Fibroblast of skin of back (primary cell): Measurements from ENCODE around the gene XCL2.
A peak's percentile ranks its signal among the peaks of the same experiment; 100 is the strongest.
"Not testable (repeated sequence)": the region's sequence is repeated elsewhere in the genome, so short reads cannot be mapped to it uniquely, and the experiment has no call there.

Experiments
- DNase-seq: peaks from one replicate; pipeline ENCODE4 v3.0.0-alpha.2; 2013

XCL2 gene

DNA sequence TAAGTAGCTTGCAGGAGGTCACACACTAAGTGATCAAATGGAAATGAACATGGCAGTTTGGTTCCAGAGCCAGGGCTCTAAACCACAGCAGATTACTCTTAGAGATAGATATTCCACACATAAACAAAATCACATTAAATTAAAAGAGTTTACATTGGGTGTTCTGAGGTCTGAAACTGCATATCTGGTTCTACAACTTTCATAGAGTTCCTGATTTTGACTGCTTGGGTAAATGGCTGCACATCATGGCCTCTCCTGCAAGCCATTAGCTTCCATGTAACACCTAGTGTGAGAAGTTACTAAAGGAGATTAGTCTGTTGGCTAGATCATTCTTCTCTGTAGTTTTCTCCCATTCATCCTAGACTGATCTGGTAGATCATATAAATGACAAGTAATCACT, 12.8 kb upstream of the XCL2 start:
- no peak for DNase-seq

DNA sequence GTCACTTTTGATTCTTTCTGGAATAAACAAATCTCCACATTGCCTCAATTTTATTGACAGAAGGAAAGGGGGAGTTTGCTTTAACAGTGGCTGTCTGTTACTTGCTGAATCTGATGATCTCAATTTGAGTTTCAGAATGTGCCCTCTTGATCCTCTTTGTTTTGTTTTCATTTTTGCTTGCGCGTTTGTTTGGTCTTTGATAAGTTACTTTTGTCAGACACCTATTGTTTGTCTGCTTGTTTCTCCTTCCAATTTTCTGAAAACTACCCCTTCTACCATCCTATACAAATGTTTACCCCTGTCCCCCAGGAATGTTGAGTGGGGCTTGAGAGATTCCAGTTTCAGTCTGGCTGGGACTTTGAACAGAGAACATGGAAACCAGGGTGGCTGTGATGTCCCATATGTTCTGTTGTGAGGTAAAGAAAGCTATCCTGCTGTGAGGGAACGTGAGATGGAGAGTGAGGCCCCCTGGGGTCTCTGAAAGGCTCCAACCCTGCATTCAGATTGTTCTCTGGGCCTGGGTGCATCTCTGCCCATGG, 11.8 kb upstream of the XCL2 start:
- no peak for DNase-seq

DNA sequence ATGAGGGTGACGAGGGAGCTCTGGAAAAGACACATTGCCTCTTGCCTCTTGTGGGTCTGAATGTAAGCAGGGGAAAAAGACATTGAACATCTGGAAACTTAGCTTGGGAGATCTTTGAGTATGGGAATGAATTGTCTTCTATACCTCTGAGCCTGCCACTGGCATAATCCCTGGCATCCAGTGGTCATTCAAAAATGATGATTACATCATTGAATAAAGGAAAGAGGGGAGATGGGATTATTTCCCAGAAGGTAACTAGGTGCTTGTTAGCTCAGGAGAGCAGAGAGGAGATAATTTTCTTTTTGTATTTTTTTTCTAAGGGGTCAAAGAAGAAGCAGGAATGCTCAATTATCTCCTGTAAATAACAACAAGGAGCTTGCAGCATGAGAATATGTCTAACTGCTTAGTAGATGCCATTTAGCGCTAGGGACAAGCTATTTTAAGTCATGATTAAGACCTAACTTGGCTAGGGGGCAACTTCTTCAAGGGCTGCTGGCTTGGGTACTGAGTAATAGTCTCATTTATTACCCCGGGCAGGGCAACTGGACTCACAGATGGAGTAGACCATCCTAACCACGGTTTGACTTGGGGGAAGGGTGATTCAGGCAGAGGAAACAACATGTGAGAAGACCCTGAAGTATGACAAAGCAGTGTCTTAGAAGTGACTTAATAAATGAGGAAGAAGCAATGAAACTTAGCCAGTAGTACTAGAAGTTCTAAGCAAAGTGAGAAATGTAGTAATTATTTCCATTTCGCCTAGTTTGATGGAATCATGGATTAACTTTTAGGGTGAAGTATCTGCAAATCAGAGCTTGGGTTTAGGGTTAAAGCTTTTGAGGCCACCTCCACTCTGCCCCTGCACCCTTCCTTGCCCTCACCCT, 11.0 kb upstream of the XCL2 start:
- no peak for DNase-seq

DNA sequence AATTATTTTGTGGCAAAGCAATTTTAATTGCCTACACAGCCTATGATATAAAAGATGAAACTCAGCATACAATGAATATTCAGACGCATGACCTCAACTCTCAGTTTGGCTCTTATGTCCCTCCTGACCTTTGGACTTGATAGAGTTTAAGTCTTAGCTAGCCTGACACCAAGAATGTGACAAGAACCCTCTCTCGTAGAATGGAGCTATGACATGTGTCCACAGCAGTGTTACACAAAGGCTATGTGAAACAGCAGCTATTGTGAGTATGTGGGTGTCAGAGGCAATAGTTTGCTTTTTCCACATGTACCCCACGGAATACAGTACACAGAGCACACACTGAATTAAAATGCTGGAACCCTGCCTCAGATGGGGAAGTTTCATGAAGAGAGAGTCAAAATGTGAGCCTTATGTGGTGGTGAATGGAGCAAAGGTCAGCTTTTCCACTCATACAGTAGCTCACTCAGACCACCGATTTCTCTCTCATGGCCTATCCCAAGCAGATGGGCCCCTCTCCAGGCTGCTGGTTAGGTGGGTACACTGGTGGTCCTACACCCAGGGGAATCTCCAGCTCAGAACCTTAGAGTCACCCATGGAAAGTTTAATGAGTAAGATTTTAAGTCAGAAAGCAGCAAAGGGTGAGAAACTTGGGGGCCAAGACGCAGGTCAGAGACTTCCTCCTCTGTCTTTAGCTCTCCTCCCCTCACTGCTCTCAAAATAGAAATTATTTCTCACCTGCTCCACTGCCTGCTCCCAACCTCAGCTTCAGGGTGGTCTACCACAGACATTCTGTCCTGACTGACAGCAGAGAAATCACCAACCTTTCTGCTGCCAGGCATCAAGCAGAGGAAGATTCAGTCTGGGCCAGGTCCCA, 10.1 kb upstream of the XCL2 start:
- no peak for DNase-seq

DNA sequence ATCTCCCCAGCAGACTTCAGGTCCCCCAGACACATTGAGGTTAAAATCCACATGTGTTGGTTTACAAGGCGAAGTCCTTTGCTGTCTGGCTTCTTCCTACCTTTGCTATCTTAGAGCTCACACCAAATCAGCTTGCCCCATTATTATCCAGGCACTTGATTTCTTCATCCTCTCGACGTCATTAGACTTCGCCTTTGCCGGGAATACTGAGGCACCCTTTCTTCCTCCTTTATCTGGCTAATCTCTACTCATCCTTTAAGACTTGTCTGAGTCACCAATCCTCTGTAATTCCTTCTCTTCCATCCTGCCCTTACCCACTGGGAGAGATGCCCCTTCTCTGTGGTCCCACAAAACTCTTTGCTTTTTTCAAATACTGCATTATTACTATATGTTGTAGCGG, 9.2 kb upstream of the XCL2 start:
- DNase-seq = no peak

GRCh38 chr1:168551688-168552087, 7.9 kb upstream of the XCL2 start:
- no peak for DNase-seq

DNA sequence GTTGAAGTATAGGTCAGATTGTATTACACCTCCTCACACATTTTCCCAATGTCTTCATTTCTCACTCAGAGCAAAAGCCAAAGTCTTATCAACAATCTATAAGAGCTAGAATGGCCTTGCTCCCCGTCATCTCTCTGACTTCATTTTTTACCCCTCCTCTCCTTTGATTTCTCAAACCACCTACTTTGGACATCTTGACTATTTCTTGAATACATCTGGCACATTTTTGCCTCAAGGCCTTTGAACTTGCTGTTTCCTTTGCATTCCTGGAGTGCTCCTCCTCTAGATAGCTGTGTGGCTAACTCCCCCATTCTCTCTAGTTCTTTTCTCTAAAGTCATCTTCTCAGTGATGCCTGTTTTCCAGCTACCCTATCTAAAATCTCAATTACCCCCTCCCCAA, 7.2 kb upstream of the XCL2 start:
- DNase-seq = no peak

DNA sequence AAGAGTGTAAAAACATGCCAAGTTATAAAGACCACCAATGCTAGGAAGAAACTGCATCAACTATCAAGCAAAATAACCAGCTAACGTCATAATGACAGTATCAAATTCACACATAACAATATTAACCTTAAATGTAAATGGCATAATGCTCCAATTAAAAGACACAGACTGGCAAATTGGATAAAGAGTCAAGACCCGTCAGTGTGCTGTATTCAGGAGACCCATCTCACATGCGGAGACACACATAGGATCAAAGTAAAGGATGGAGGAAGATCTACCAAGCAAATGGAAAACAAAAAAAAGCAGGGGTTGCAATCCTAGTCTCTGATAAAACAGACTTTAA, 2.7 kb upstream of the XCL2 start:
- DNase-seq = not testable (repeated sequence)

DNA sequence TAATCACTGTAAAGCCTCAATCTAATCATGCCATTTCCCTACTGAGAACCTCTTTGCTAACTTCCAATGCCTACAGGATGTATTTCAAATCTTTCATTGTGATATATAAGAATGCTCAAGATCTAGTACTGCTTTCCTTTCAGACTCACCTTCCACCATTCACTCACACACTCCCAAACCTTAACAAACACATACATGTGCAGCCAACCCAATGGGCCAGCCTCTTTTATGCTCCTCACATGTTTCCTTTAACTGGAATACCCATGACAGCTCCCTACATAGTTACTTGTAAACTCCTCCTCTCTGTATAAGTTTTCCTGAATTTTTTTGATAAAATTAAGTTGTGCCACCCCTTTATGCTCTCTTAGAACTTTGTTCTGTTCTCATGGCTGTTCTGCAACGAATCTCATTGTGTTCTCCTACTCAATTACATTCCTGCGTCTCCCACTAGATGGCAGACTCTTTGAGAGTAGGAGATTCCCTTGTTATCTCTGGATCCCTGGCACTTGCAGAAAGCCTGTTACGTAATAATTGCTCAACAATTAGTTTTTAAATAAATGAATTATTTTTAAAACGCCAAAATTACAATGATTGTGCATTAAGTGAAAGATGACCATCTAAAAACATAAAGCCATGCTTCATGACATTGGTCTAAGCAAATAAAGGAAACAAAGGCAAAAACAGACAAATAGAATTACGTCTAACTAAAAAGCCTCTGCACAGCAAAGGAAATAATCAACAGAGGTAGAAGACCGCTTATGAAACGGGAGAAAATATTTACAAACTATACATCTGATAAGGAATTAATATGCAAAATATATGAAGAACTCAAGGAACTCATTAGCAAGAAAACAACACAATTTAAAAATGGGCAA, 2.1 kb upstream of the XCL2 start:
- peak; percentile 26 for DNase-seq

DNA sequence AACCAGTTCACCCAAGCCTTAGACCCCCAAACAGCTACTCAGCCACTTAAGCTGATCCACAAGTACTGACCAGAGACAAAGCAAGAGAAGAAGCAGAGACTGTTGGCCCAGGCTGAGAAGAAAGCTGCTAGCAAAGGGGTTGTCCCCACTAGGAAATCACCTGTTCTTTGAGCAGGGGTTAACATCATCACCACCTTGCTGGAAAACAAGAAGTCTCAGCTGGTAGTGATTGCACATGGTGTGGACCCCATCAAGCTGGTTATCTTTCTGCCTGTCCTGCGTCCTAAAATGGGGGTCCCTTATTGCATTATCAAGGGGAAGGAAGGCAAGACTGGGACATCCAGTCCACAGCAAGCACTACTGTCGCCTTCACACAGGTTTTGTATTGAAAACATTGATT, 819 bp downstream of the XCL2 start:
- DNase-seq = not testable (repeated sequence)

- not testable (repeated sequence) for DNase-seq
Observed at GRCh38 chr1:168540798-168541197, 3.0 kb downstream of the XCL2 start.

GRCh38 chr1:168535536-168535935, 8.3 kb downstream of the XCL2 start:
- DNase-seq = no peak

DNA sequence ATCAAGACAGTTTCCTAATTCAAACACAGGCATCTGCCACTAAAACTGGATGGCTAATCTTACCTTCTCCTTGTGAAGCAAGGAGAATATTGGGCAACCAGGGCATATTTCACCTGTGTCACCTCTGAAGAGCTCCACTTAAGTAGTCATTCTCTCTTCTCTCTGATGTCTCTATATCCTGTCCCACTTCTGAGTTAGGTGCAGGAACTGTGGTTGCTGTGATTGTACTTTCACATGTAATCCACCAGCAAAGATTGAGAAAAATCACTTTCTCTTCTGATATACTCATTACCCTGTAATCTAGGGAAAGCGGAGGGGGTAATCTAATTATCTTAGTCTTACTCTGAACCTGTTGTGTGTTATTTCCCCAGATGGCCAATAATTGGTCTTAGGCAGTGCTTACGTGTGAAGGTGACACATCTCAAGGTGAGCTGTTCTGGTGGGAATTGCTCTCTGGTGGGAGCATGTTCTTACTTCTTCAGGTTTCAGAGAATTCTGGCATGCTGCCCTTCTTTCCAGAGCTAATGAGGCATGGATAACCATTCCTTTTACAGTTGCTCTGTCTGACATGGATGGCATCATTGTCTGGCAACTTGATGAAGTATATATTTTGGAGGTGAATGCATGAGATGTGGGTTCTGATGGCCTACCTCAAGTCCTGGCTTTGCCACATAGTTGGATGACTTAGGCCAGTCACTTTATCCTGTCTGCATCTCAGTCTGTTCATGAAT, 12.0 kb downstream of the XCL2 start:
- no peak for DNase-seq

DNA sequence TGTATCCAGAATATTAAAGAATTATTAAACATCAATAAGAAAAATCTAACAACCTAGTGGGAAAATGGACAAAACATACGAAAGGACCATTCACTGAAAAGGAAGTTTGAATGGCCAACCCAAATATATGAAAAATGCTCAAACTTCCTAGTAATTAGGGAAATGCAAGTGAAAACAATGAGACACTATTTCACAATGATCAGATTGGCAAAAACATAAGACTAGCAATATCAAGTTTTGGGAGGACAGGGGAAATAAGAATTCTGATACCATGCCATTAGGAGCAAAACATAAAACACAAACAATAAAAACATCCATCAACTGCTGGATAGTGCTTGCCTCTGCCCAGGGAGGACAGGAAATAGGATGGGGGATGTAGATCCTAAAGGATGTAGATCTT, 14.3 kb downstream of the XCL2 start:
- no peak for DNase-seq

DNA sequence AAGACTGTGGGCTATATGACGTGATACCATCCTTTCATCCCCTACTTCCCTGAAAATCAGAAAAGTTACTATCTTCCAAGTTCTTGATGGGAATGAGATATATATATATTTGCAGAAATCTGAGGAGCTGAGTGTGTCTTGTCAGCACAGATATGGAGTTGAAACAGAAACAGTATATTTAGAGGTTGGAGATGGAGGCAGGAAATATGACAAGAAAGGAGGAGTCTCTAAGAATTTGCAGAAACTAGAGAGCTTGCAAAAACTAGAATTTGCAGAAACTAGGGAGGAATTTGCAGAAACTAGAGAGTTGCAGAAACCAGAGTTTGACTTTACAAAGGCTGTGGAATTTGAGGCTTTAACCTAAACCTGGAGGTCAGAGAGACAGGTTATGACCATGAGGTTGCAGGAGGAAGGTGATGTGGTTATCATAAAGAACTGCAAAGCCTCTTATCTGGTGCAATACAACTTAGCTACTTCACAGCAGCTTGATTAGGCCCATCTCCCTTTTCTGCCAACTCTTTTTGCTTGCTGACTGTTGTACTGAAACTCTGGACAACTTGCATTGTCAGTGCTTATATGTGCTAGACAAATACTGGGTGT, 22.3 kb downstream of the XCL2 start:
- no peak for DNase-seq

GRCh38 chr1:168520832-168521231, 23.0 kb downstream of the XCL2 start:
- DNase-seq = no peak

DNA sequence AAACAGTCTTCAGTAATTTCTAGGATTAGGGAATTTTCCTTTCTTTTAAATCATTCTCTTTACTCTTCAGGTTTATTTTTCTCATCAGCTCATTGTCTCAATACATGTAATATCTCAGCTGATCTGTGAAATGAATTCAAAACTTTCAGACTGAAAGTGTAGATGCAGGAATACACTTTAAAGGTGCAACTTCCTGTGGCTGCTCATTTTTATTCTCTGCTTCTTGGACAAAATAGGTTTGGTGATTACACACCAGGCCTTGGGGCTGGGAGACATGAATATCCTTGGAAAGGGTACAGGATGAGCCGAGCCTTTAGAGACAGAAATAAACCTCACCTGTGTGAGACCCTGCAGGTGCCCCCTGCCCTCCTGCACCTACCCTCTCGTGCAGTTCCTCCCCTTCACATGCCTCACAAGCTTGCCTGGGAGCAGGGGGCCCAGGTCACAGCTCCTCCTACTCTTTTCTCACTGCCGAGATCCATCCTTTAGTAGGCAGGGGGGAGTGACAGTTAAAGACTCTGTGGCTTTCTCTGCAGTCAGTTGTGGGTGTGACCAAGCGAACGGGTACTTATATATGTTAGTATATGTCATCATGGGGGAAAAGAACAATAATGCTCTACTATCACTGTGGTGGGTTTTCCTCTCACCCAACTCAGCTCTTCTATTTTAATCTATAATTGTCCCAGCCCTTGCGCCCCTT, 23.6 kb downstream of the XCL2 start:
- no peak for DNase-seq

DNA sequence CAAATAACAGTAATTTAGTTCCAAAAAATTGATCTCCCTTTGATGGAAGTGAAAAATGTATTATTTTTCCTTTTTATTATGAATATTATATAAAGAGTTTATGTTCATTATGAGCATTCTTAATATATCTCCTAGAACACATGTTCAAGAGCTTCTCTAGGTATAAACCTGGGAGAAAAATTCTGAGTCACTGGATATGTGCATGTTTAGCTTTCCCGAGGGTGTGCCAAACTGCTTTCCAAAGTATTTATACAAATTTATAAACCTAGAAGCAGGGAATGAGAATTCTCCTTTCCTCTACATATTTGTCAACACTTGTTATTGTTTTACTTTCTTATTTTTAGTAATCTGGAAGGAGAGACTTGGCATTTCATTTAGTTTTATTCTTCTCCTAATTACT, 25.0 kb downstream of the XCL2 start:
- DNase-seq = no peak

- no peak for DNase-seq
Observed at GRCh38 chr1:168518201-168518689, 25.6 kb downstream of the XCL2 start.

- no peak for DNase-seq
Observed at GRCh38 chr1:168514455-168514854, 29.3 kb downstream of the XCL2 start.
